Midbrain (tissue), 1 donor: Measurements from ENCODE around the gene ANO3.

Experiments
- DNase-seq: peaks from one replicate; lab custom pipeline; 2025; lab: John Stamatoyannopoulos, UW

ANO3 gene

DNA sequence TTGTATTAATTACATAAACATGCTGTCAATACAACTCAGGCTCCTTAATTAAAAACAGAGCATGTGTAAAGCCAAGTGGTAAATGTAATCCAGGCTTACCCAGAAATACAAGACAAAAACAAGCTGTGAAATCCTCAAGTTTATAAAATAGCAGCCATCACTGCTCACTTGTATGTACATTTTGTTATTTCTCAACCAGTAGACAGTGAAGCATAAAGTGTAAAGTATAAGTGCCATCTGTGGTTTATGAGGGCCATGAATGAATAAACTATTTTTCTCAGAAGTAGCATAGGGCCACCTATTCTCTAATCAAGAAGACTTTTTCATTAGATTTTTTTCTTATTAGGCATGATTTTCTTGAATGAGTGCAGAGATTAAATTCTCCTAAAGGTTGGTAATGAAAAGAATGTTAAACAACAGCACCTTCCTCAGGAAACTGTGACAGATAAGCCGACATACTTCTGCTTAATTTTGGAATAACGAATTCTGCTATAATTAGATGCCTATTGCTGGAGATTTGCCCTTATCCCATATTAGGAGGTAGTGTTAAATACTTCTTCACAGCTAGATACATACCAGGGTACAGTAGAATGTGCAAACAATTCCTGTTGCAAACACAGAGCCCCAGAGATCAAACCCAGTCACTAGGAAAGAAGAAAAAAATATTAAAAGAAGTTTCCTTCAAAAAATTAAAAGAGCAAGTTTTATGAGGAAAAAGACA is 377.0 kb downstream of the ANO3 start:
- no peak for DNase-seq

GRCh38 chr11:26710489-26710888 is 378.6 kb downstream of the ANO3 start:
- no peak for DNase-seq

DNA sequence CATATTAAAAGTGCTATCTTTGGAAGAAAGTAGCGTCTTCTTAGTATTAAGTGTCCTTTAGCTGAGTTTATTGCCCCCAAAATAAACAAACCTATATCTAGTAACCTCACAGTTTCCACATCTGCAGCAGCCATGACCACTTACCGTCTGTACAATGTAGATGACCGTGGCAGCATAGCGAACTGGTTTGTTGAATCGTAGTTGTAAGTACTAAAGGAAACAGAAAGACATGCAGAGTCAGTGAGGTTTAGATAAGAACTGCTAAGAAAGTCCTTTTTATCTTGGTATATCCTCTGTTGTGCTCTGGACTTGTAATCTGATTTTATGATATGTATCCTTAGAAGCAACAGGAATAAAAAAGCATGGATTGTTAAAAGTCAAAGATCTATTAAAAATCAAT is 380.6 kb downstream of the ANO3 start:
- DNase-seq = no peak
